Stomach (tissue), 9 donors: ENCODE data around the gene DIDO1. TPM values are rescaled to one million over a fixed set of nuclear protein-coding genes. Genes with fewer than 3 reads are reported as not detected.

Experiments used
- DNase-seq, 2 donors: peaks; one replicate each; pipeline versions ENCODE4 v3.0.0 to v3.0.0-alpha.2; 2013 to 2019
- H3K27ac ChIP-seq, 5 donors: fragments of 200-600 bp in 4 of 5; sonication (generic) in 4 of 5; one replicate each; pipeline ENCODE4 v1.5.1; 2013 to 2019; ENCODE audit warnings: mild to moderate bottlenecking in 1 of 5, moderate library complexity in 1 of 5
- H3K27me3 ChIP-seq, 3 donors: fragments of 200-600 bp; sonication (generic); one replicate each; pipeline ENCODE4 v1.5.1; 2017 to 2019; ENCODE audit warnings: mixed run types in 1 of 3
- H3K36me3 ChIP-seq, 4 donors: fragments of 200-600 bp; sonication (generic); 1 replicate in 3 of 4; 2 replicates in 1 of 4; pipeline ENCODE4 v1.5.1; 2016 to 2019
- H3K4me1 ChIP-seq, 4 donors: fragments of 200-600 bp; sonication (generic); one replicate each; pipeline ENCODE4 v1.5.1; 2016 to 2019
- H3K4me3 ChIP-seq, 4 donors: fragments of 200-600 bp; sonication (generic) in 3 of 4; one replicate each; pipeline ENCODE4 v1.5.1; 2016 to 2019; ENCODE audit warnings: mild to moderate bottlenecking in 1 of 4
- H3K9me3 ChIP-seq, 4 donors: fragments of 200-600 bp; sonication (generic); one replicate each; pipeline ENCODE4 v1.5.1; 2016 to 2019
- EP300 ChIP-seq: sonication (generic); formaldehyde crosslinking; IDR thresholded peaks from one replicate; pipeline ENCODE4 v1.6.1; 2017; ENCODE audit warnings: antibody characterized with exemption
- POLR2A ChIP-seq, 4 donors: fragments of 450-650 bp; IDR thresholded peaks; one replicate each; pipeline ENCODE4 v1.6.1; 2016; ENCODE audit warnings: antibody characterized with exemption in 4 of 4, control low read depth in 2 of 4, mild to moderate bottlenecking in 1 of 4, moderate library complexity in 1 of 4
- POLR2AphosphoS5 ChIP-seq, 3 donors: sonication (generic); formaldehyde crosslinking; IDR thresholded peaks; one replicate each; pipeline ENCODE4 v1.6.1; 2016; ENCODE audit warnings: antibody characterized with exemption in 3 of 3
- WGBS, 5 donors: extraction: QIAGEN DNeasy Blood & Tissue Kit in 3 of 5; methylation state at CpG; one replicate each; pipeline versions ENCODE4 v1.1.5 to v1.1.7; 2013 to 2018; 5-methylcytosine and 5-hydroxymethylcytosine counted together
- intact Hi-C: fragments of 100-400 bp; cut with DNase I; formaldehyde crosslinking; loops from one replicate; pipeline ENCODE4 v1.15.1; 2023; ENCODE audit warnings: low total_unique reads
- polyA plus RNA-seq, 3 donors: library from polyadenylated mRNA; stranded (reverse); fragments of 200-250 nt; gene quantifications; one replicate each; pipeline ENCODE4 v1.2.3, GENCODE V29; 2013
- total RNA-seq, 5 donors: library from RNA; depleted of rRNA; stranded (reverse); fragments of >200 nt; gene quantifications; one replicate each; pipeline versions ENCODE4 v1.1.0 to v1.2.3, GENCODE V29; 2014 to 2016
- TF ChIP-seq, protein P1 (sequence below), 7 experiments: fragments of 450-650 bp in 4 of 7; fragments of 200-600 bp in 3 of 7; sonication (generic) in 3 of 7; IDR thresholded peaks; one replicate each; pipeline ENCODE4 v1.5.1; 2016 to 2019; ENCODE audit warnings: antibody characterized with exemption in 7 of 7, control low read depth in 2 of 7, mild to moderate bottlenecking in 1 of 7
- donor health status: healthy with polysubstance abuse.
- donor health status: Bipolar disorder and iron deficiency.
- donor health status: healthy.

DIDO1 gene
- total and polyA plus RNA-seq, 8 donors, result 8.1 to 117 (median 57.7) TPM

- Histone ChIP-seq H3K27ac (no peak overlapping the region), H3K36me3 (peaks cover 56 to 73% (median 72%) of the 10 kb centered on the region in 4 donors), H3K4me1 (peaks cover 31 to 40% (median 32%) of the 10 kb centered on the region in 4 donors), H3K4me3 (no peak overlapping the region), H3K27me3 (no peaks in the 10 kb centered on the region), H3K9me3 (no peaks in the 10 kb centered on the region)
- no peak for DNase-seq
- intact Hi-C loops, result loop anchor here (10.0 kb wide), 1 partner anchor 102 kb away; the partner anchor contains the start of gene BHLHE23
- no peak for TF ChIP-seq POLR2AphosphoS5 (IDR thresholded peaks at IDR 0.05)
- no peak for TF ChIP-seq EP300
- TF ChIP-seq, protein P1, sequence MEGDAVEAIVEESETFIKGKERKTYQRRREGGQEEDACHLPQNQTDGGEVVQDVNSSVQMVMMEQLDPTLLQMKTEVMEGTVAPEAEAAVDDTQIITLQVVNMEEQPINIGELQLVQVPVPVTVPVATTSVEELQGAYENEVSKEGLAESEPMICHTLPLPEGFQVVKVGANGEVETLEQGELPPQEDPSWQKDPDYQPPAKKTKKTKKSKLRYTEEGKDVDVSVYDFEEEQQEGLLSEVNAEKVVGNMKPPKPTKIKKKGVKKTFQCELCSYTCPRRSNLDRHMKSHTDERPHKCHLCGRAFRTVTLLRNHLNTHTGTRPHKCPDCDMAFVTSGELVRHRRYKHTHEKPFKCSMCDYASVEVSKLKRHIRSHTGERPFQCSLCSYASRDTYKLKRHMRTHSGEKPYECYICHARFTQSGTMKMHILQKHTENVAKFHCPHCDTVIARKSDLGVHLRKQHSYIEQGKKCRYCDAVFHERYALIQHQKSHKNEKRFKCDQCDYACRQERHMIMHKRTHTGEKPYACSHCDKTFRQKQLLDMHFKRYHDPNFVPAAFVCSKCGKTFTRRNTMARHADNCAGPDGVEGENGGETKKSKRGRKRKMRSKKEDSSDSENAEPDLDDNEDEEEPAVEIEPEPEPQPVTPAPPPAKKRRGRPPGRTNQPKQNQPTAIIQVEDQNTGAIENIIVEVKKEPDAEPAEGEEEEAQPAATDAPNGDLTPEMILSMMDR (IDR thresholded peaks at IDR 0.05), result no peak
- TF ChIP-seq POLR2A (IDR thresholded peaks at IDR 0.05), result no peak
- WGBS, 5 donors, result 67 to 73% (median 72%) methylated on average over 7 of the region's 7 CpGs
These were observed 23.2 kb downstream of the DIDO1 start for GRCh38 chr20:62902926-62903615.

DNA sequence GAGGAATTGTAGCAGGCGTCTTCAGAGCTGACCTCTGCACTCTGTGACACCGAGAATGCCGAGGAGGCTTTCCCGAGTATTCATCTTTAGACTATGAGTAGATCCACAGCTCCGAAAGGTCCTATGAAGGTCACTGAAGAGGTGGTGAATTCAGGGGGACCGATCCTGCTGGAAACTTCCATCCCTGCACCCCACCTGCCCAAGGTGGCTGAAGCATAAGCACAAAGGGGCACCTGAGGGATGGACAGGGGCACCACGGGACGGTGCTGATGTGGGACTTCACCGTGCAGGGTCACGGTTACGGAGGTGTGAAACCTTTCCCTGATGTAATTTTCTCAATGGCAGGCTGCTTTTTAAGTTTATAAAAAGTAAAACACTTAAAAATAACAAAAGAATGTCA is 24.4 kb downstream of the DIDO1 start:
- H3K27me3 ChIP-seq, result no peaks in the 10 kb centered on the region
- no peak for DNase-seq
- no peak overlapping the region for H3K27ac ChIP-seq
- no peaks in the 10 kb centered on the region for H3K9me3 ChIP-seq
- 89 to 94% (median 91%) methylated on average over 11 of the region's 11 CpGs for WGBS, 5 donors
- H3K4me1 ChIP-seq, result peaks cover 26 to 38% (median 36%) of the 10 kb centered on the region in 4 donors
- intact Hi-C loops, result loop anchor here (10.0 kb wide), 1 partner anchor 103 kb away; the partner anchor contains the start of gene BHLHE23
- H3K36me3 ChIP-seq, result peaks cover 46 to 62% (median 61%) of the 10 kb centered on the region in 4 donors
- TF ChIP-seq POLR2AphosphoS5 (IDR thresholded peaks at IDR 0.05), result no peak
- no peak for TF ChIP-seq EP300
- TF ChIP-seq POLR2A (IDR thresholded peaks at IDR 0.05), result no peak
- TF ChIP-seq, protein P1 (IDR thresholded peaks at IDR 0.05), result no peak
- no peak overlapping the region for H3K4me3 ChIP-seq

DNA sequence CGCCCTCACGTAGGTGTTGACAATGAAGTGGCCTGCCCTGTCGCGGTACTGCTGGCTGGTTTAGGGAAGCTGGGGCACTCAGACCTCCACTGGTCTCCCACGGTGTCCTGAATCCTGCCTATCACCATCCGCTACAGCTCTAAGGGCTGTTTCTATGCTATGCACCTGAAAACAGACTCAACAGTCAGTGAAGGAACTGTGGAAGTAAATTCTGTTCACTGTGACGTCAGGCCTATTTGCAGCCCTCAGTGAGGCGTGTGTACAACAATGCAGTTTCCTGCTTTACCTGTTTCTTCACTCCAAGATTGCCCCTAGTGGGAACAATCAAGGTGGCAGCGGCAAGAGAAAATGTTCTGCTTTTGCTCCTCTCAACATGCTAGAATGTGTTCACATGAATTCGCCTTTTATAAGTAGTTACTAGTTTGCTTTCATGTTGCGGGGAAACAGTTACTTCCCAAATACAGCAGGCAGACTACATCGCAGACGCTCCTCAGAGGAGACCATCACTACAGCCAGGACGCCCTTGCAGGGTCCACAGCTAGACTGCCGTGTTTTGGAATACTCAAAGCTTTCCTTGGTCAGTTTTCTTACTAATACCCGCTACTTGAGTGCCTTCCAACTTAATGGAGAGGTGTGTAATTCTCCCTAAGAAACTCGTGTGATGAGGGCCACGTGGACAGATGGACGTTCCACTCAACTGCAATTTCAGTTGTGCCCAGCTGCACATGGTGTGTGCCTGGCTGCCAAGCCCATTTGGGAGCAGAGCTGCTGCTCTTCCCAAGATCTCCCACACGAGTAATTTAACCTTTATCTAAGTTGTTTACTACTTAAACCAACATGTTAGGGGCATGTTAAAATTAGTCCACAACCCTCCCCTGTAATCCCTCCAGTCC is 25.4 kb downstream of the DIDO1 start:
- Histone ChIP-seq H3K27ac (peak overlapping the region; percentile 57 to 79 (median 72)), H3K36me3 (peaks cover 43 to 62% (median 60%) of the 10 kb centered on the region in 4 donors)
- DNase-seq, result peak; percentile 39 to 90

More for the DNA sequence above, 25.4 kb downstream of the DIDO1 start:
- intact Hi-C loops, result loop anchor here (10.0 kb wide), 1 partner anchor 104 kb away; the partner anchor contains the start of gene BHLHE23
- 30 to 44% (median 39%) methylated on average over 19 to 20 of the region's 20 CpGs for WGBS, 5 donors
- TF ChIP-seq POLR2A (IDR thresholded peaks at IDR 0.05), result no peak
- peak in 1 of 3 donors; percentile 21 for TF ChIP-seq POLR2AphosphoS5 (IDR thresholded peaks at IDR 0.05)
- TF ChIP-seq, protein P1 (IDR thresholded peaks at IDR 0.05), result peak in 1 of 7 experiments; percentile 34
- no peak for TF ChIP-seq EP300
- H3K4me3 ChIP-seq, result no peak overlapping the region
- no peaks in the 10 kb centered on the region for H3K9me3 ChIP-seq
- no peaks in the 10 kb centered on the region for H3K27me3 ChIP-seq
- peaks cover 26 to 38% (median 36%) of the 10 kb centered on the region in 4 donors for H3K4me1 ChIP-seq
